HG03460 (cell line): ENCODE measurements around the gene JARID2.
A peak's percentile ranks its signal among the peaks of the same experiment; 100 is the strongest.
"Not testable (repeated sequence)": the region's sequence is repeated elsewhere in the genome, so short reads cannot be mapped to it uniquely, and the experiment has no call there.

Experiments
- ATAC-seq: cut with Tn5 transposase; IDR thresholded peaks from one replicate; pipeline ENCODE4 v1.9.1; 2021; ENCODE audit not compliant: unreplicated experiment

Gene JARID2

DNA sequence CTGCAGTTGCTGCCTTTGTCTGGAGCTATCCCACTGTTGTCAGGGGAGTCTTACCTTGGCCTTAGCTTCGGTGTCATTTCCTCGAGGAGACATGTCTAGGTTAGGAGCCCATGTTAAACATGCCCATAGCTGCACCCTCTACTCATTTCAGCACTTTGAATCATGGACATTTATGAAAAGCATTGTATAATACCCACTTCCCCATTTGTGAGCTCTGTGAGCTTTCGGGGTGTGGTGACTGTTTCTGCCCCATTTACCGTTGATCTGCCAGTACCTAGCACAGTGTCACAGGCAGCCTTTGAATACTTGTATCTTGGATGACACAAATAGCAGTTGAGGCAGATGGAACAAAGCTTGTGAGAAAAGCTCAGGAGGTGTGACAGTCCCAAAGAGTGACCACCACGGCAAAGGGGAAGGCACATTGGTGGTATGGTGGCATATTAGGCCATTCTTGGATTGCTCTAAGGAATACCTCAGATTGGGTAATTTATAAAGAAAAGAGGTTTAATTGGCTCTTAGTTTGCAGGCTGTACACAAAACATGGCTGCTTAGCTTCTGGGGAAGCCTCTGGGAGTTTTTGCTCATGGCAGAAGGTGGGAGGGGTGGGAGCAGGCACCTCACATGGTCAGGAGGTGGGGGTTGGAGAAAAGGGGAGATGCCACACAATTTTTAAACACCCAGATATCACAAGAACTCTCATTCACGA is 42.0 kb downstream of the JARID2 start:
- ATAC-seq: peak; percentile 98

DNA sequence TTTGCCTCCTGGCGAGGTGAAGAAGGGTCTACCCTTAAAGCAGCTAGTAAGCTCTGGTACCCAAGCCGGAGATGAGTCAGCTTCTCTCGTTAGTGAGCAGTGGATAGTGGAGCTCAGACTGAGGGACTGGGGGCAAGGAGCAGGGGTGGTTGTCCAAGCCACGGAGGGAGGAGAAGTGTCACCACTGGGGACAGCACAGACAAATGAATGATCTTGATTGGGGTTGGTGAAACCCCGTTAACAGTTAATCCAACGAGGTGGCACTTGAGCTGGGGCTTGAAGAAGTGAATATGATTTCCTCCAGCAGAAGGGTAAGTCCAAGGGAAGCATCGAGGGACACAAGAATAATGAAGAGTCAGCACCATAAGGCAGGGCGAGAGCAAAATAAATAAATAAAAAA is 43.0 kb downstream of the JARID2 start:
- ATAC-seq: no peak

DNA sequence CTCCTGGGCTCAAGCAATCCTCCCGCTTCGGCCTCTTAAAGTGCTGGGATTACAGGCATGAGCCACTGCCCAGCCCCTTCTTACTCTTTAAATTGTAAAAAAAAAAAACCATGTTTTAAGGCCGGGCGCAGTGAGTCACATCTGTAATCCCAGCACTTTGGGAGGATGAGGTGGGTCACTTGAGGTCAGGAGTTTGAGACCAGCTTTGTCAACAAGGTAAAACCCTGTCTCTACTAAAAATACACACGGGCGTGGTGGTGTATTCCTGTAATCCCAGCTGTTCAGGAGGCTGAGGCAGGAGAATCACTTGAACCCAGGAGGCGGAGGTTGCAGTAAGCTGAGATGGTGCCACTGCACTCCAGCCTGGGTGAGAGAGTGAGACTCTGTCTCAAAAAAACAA is 43.6 kb downstream of the JARID2 start:
- ATAC-seq: not testable (repeated sequence)

DNA sequence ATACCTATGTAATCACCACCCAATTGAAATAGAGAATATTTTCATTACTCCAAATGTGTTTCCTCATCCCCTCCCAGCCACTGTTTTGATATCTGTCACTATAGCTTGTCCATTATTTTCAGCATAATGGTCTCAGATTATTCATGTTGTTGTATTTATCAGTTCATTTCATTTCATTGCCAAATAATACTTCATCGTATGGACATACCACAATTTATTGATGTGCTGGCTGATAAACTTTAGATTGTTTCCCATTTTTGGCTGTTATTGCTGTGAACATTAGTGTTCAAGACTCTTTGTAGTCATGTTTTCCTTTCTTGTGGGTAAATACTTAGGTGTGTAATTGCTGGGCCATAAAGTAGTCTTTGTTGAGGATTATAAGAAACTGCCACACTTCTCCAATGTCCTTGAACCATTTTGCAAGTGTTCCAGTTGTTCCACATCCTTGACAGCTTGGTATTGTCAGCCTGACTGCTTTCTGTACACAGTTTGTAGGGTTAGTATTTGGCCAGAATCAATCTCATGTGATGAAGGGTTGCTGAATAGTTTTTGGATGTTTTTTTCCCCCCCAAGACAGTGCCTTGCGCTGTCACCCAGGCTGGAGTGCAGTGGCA is 44.3 kb downstream of the JARID2 start:
- no peak for ATAC-seq

DNA sequence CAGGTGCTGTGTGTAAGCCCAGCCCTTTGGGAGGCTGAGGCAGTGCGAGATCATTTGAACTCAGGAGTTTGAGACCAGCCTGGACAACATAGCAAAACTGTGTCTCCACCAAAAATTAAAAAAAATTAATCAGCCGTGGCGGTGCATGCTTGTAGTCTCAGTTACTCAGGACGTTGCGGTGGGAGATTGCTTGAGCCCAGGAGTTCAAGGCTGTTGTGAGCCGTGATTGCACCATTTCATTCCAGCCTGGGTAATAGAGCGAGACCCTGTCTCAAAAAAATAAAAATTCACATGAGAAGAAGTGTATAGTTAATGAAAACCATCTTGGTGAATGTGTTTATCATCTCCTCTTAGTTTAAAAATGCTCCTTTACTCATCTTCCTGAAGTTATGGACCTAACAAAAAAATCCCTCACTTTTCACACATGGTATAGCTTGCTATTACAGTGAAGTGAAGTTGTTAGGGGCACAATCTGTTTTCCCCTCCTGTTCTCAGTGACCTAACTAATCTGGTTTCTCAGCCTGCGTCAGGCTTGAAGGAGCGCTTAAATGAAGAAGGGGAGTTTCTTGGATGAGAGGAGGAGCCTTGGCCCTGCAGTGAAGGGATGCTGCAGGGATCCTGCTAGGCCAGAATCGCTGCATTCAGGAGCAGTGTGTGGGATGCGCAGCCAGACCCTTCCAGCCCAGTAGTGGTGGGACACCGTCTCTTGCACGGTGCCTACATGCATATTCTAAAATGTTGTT is 45.3 kb downstream of the JARID2 start:
- no peak for ATAC-seq

DNA sequence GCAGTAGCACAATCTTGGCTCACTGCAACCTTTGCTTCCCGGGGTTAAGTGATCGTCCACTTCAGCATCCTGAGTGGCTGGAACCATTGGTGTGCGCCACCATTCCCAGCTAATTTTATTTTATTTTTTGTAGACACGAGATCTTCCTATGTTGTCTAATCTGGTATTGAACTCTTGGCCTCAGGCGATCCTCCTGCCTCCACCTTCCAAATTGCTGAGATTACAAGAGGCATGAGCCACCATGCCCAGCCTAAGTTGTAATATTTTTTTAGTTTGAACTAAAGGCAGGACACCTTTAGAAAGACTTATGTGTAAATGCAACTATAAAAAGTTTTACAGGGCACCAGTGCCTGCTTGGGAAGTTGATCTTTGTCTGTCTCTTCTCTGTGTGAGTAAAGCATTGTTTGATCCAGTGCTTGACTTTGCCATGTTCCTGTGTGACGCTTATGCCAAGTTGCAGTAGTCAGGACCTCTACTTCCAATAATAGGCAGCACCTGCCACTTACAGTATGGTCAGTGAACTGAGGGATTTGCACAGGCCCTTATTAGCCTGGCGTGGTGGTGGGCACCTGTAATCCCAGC is 46.9 kb downstream of the JARID2 start:
- ATAC-seq: no peak

DNA sequence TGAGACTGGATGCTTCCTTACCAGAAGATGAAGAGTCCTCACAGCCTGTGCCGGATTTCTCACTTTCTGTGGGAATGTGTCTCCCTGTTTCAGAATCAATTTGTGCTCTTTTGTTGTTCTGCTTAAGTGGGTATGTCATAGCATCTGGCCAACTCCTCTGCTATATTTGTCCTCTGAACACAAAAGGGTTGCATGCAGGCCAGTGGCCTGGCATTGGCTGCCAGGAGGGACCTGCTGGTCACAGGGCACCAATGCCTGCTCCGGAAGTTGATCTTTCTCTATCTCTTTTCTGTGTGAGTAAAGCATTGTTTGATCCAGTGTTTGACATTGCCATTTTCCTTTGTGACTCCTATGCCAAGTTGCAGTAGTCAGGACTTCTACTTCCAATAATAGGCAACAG is 47.8 kb downstream of the JARID2 start:
- no peak for ATAC-seq

DNA sequence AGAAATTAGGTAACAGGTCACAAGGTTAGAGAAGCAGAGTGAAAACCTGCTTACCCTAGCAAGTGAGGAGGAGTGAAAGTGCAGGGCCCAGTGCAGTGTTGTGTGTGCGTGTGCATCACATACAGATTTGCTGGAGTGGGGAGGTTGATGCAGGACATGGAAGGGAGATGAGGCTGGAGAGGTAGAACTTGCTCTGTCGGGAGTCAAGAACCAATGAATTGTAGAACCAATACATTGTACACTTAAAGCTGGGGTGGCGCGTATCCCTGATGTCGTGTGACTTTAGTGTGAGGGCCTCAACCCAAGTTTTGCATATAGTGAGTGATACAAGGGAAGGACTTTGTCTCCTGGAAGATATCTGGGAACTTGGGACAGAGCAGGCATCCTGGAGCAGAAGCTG is 48.6 kb downstream of the JARID2 start:
- no peak for ATAC-seq

DNA sequence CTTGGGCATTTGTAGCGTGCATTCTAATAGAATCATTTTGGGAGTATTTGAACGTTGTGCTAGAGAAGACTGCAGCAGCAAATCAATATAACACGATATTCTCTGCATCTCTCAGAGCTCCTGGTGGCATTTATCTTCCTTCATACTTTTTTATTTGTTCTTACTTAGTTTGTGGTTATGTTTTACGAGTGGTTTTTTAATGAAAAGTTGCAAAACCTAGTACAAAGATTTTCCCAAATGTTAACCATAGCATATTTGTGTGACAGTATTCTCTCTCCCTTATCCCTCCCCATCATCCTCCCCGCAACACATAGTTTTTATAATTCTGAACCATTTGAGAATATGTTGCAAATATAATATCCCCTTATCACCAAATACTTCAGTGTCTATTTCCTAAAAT is 50.4 kb downstream of the JARID2 start:
- ATAC-seq: no peak

DNA sequence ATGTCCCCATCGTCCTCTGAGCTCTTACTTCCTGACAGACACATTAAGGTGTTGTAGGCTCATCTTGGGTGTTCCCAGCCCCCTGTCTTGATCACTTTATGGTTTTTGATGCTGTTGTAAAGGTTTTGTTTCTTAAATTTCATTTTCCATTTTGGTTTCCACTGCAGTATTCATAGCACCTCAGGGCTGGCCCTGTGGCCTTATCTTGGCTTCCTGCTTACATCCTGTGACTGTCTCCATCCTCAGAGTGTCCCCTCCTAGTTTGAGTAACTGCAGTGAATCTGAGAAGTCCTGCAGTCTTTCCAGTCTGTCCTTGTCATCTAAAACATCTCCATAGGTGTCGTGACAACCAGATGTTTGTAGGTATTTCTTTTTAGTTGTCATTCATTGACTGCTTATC is 50.9 kb downstream of the JARID2 start:
- ATAC-seq: peak; percentile 49

DNA sequence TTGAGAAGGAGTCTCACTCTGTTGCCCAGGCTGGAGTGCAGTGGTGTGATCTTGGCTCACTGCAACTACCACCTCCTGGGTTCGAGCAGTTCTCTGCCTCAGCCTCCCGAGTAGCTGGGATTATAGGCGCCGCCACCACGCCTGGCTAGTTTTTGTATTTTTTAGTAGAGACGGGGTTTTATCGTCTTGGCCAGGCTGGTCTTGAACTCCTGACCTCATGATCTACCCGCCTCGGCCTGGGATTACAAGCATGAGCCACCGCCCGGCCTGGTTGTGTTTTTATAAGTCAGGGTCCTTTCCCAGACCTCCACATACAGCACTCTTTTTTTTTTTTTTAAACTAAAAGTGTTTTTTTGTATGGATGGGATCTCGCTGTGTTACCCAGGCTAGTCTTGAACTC is 51.3 kb downstream of the JARID2 start:
- not testable (repeated sequence) for ATAC-seq

DNA sequence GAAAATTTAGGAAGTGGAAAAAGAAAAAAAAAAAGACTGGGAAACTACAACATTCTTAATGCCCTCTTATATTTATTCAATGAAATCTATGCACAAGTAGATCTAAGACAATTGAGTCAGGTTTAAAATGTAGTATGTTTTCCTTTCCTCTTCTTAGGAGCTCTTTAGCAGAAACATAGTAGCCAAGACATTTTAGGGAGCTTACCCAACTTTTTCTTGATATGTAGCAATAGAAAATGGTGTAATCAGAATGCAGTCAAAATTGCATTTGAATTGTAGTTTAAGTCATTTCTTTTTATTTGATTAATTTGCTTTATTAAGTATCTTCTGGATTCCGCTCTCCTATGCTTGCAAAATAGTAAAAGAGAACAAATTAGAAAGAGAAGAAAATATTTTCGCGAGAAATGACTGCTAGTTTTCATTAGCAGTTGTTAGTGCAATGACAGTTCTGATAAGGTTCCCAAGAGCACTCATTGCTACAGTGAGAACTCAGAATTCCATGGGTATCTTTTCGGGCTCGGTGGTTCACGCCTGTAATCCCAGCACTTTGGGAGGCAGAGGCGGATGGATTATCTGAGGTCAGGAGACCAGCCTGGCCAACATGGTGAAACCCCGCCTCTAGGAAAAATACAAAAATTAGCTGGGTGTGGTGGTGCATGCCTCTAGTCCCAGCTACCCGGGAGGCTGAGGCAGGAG is 52.2 kb downstream of the JARID2 start:
- ATAC-seq: no peak

DNA sequence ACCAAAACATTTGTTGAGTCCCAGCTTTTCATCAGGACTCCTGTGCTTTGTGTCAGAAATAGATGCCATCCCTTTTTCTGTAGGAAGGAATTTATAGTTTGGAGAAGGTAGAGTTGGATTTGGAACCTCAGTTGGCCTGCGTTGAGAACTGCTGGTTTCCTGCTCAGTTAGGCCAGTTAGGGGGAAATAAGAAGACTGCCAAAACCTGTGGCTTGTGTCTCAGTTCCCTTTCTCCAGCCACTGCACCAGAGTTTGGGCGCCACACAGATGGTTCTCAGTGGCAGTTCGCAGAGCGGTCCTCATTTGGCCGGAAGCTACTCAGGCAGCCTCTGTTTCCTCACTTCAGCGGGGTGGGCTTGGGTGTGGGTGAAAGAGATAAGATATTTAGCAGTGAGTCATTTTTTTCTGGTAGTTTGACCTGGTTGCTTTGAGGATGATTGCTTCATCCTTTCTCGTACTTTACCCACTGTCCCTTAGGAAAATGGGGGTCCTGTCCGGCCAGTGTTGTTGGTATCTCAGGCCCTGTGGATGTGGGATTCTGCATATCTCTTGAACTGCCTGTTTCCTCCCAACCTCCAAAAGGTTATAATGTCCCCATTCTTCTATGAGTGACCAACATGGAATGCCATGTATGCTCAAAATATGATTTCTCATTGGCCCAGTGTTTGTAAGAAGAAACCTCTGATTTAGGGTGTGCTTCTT is 53.7 kb downstream of the JARID2 start:
- ATAC-seq: peak; percentile 81

DNA sequence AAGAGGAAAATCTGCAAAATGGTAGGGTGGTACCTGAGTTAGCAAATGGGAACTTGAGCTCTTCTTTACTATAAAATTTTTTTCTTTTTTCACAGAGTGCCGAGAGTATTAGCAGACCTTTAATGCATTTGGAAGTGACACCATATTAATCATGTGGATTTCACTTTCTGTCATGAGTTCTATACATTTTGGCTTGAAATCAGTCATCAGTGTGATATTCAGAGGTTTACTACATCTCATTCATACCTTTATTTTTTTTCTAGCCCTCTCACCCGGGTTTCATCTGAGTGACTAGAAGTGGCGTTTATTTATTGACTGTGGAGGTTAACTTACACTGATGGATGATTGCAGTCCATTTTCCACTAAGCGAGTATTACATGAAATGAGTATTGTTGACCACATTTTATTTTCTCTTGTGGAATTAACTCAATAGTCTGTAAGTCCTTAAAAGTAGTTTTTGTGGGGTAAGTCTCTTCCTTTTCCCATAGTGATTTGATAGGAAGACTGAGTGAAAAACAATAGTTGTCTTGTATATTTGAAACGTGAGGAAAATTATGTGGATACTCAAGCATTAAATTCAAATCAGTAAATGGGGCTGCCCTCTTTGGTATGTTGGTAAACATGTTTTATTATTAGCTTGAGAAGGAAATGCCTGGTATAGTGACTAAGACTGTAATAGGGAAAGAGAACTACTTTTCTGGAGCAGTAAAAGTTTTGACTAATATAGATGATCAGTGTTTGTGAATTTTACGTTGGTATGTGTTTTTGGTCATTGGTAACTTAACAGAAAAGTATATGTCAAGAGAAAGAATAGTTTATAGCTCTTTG is 55.5 kb downstream of the JARID2 start:
- no peak for ATAC-seq

DNA sequence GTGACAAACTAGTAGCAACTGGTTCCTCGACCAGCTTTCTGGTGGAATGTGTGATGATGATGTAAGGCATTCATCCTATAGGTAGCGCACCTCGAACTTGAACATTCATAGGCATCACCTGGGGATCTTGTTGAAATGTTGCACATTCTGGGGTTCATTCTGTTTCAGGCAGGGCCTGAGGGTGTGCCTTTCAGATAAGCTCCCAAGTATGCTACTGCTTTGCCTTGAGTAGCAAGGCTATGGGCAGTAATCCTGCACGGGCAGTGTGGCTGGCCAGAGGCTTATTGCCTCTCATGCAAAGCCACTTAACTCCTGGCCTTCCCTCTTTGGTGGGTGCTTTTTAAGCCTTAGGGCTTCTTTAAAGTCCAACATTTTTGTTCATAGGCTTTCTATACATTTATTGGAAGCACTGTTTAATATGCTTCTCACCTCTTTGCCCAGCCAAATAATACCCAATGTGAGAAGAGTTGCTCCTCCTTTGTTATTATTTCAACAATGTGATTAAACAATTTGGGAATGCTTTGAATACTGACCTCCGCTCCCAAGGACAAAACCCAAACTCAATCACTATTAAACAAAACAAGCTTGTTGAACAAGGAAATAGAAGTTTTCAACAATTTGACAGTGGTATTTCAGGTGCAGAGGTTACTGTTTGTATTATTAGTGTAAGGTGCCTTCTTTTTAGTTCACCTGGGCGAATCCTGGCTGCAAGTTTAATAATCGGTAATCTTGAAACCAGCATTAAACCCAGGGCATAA is 57.5 kb downstream of the JARID2 start:
- ATAC-seq: no peak

DNA sequence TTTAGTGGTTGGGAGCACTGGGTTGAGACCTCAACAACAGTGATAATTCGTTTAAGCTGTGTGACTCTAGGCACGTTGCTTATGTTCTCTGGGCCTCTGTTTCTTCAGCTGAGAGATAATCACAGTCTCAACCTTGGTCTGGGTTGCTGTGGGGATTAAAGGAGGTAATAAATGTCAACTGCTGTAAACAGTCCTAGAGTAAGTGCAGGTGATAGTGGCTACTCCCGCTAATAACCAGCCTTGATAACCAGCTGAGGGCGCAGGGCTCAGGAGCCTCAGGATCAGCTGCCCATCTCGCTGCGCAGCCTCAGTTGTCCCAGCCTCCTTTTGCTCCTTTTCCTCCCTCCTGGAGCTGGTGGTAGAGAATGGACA is 58.0 kb downstream of the JARID2 start:
- no peak for ATAC-seq

DNA sequence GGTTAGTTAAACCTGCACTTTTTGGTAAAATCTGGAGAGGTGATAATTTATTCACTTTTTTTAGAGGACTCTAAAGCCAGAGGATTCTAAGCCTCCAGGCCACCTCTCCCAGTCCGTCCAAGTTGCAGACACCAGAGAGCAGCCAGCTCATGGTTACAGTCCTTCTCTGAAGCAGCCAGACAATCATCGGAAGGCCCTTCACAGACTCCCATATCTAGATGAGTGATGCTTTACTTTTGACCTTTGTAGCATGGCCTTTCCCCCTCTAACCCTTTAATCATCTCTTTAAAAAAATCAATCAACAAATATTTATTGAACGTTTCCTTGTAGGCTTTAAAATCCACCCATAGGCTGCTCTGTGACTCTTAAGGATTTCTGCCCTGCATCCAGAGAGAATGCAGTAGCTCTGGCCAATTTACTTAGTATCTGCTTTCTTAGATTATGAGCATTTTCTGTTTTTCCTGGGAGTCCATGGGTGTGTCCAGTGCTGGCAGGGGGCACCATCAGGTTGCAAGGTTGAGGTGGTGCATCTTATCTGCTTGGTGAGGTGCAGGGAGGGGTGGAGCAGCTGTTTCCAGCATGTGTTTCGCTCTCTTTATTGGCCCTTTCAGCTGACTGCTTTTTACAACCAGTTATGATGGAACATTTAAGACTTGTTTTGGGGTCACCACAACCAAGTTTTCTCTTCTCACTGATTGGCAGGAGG is 58.6 kb downstream of the JARID2 start:
- no peak for ATAC-seq

DNA sequence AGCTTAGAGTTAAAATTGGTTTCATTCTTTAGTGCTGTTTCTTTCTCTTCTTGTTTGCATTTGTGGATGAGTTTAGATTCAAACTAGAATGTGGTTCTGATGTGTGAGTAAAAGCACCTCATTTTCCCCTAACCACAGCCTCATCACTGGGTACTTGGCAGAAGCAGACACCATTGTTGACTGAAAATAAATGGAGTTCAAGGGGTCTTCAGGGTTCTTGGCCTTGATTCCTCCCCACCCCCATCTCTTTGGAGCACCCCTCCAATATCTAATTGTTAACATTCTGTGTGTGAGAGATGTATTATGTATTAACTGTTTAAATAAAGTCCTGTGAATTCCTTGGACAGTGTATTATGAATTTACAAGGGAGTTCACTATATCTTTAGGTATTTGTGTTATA is 59.6 kb downstream of the JARID2 start:
- no peak for ATAC-seq

DNA sequence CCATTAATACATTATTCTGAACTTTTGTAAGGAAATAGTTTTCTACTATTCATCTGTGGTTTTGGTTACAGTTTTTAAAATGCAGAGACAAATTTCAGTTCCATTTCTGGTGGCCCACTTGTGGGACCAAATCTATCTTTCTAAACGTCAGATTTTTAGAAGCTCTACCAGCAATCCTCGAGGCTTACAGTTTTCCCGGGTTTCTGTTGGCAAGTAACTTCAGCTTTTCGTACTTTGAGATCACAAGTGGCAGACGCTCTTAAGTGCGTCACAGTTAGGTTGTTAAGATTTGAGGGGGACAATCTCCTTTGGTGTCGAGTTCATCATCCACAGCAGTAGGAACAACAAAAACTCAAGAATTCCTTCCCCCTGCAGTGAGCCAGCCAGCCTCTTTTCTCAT is 60.0 kb downstream of the JARID2 start:
- ATAC-seq: no peak
